NCI-H146 treated with DMSO at 0.1 percent for 48 hours (cell line): ENCODE data around the gene MAD1L1.

Source experiments
- DNase-seq: peaks from one replicate; lab custom pipeline; 2025; ENCODE audit not compliant: unreplicated experiment; lab: John Stamatoyannopoulos, UW

MAD1L1 gene

GRCh38 chr7:2158331-2159175, 74.2 kb downstream of the MAD1L1 start:
- peak; percentile 60 for DNase-seq

DNA sequence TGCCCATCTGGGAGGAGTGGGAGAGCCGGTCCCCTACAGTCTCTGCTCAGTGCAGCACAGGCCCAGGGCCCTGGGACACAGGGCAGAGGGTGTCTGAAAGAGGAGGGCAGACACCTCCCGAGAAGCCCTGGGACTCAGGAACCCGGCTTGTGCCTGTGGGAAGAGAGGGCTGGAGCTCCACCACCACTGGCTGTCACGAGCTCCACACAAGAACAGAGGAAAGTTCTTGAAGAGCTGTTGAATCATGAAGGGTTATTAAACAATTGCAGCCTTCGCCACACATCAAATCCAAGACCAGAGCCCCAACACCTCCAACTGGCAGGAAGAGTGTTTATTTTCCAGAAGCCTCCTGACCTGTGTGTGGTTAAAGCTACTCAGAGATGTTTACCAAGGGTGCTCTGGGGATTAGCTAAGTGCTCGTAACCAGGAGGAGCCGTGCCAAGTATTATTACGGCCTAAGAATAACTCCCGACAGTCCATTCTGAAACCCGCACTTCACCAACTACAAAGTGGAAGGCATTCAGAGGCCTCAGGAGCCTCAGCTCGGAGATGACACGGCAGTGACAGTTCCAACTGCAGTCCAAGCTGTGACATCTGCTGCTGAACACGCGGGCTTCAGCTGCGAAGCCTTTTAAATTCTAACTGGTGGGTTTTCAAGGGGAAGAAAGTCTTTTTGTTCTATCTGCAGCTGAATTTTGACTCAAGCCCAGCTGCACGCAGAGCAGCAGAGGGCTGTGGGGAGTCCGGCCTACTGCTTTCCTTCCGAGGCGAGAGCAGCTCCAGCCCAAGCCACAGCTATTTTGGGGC, 75.1 kb downstream of the MAD1L1 start:
- DNase-seq: no peak

- DNase-seq: no peak
Observed at GRCh38 chr7:2156756-2157472, 75.8 kb downstream of the MAD1L1 start.

- no peak for DNase-seq
Observed at GRCh38 chr7:2154831-2155230, 77.9 kb downstream of the MAD1L1 start.

DNA sequence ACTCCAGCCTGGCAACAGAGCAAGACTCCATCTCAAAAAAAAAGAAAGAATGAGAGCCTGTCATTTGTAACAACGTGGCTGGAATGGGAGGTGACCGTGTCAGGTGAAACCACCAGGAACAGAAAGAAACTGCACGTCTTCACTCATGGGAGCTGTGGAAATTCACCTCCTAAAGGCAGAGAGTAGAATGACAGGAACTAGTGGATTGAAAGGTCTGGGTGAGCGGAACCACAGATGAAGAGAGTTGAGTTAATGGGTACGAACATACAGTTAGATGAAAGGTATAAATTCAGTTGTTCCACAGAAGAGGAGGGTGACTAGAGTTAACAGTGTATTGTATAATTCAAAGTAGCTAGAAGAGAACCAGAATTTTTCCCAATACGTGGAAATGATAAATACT, 78.6 kb downstream of the MAD1L1 start:
- DNase-seq: no peak

DNA sequence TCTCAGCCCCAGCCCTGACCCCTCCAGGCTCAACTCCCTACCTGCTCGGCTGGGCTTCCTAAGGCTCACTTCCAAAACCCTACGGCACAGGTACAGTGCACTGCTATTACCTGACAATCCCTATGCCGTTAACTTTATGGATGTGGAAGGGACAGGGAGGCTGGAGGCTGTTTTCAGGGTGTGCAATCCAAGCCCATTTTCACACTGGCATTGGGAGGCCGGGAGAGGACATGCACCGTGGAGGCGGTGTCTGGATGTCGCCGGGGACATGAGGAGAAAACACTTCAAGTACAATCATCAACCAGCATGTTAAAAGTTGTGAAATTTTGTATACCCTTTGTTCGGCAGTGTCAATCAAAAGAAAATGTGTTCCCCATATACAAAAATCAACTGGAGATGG, 80.1 kb downstream of the MAD1L1 start:
- no peak for DNase-seq

- no peak for DNase-seq
Observed at GRCh38 chr7:2151801-2152612, 80.7 kb downstream of the MAD1L1 start.

- DNase-seq: no peak
Observed at GRCh38 chr7:2151237-2151636, 81.5 kb downstream of the MAD1L1 start.

GRCh38 chr7:2150445-2150815, 82.3 kb downstream of the MAD1L1 start:
- no peak for DNase-seq

GRCh38 chr7:2149672-2150444, 82.9 kb downstream of the MAD1L1 start:
- no peak for DNase-seq

DNA sequence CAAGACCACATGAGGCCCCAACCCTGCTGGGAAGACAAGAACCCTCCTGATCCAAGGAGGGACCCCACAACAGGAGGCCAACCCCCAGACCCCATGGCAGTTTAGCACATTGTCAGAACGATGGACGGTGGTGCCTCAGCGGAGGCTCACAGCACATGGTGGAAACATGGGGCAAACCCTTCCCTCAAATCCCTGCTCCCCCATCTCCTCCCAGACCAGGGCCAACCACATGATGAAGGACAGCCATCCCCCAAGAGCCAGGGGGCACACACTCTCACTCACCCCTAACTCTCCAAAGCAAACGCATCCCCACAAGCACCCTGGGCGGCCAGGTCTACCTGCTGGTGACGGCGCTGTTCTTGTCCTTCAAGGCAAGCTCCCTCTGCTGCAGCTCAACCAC, 83.9 kb downstream of the MAD1L1 start:
- DNase-seq: no peak

DNA sequence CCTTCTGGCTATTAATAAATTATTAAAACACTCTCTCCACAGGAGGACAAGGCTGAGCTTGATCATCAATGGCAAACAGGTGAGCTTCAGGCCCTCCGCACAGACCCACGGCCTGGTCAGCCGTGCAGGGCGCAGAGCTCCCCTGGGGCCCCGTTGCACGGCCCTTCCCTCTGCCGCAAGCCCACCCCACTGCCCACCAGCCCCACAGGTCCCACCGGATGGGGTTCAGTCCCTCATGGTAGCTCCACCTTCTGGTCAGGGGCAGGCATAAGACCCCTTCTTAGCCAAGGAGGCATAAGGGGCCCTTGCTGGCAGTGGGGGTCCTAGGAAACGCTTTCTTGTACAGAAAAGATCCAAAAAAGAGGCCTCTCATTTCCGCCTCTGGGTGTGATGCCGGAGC, 84.6 kb downstream of the MAD1L1 start:
- no peak for DNase-seq

- no peak for DNase-seq
Observed at GRCh38 chr7:2146676-2147472, 85.9 kb downstream of the MAD1L1 start.

- DNase-seq: no peak
Observed at GRCh38 chr7:2145835-2146580, 86.7 kb downstream of the MAD1L1 start.

DNA sequence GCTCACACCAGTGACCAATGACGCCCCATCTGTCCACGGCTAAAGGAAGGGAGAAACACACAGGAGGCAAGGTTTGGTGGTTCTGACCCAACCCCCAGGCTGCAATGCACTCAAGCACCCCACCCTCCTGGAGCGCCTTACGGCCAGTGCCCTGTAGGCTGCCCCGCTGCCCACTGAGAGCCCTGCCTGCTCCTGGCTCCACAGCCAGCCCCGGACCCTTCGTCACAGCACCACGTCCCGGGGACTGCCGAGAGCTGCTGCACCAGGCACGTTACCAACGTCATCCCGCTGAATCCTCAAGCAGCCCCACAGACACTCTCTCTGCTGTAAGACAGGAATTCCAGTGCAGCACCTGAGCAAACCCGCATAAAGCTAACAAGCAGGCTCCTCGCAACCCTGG, 87.8 kb downstream of the MAD1L1 start:
- DNase-seq: no peak

- DNase-seq: no peak
Observed at GRCh38 chr7:2143981-2144595, 88.7 kb downstream of the MAD1L1 start.

DNA sequence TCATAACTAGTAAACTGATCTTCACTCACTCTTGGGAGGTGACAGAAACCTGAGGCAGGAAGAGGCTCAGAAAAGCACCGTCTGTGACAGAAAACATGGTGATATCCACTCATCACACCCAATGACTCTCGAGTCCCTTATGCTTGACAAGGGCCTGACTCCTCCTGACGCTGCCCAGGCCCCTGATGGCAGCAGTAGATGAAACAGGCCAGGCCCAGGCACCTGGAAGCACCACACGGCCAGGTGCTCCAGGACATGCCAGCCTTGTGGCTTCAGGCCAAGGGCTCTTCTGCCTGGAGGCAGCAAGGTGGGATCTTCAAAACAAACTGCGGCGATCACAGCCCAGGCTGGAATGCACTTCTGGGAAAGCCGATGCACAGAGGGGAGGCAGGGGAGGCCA, 89.3 kb downstream of the MAD1L1 start:
- no peak for DNase-seq

DNA sequence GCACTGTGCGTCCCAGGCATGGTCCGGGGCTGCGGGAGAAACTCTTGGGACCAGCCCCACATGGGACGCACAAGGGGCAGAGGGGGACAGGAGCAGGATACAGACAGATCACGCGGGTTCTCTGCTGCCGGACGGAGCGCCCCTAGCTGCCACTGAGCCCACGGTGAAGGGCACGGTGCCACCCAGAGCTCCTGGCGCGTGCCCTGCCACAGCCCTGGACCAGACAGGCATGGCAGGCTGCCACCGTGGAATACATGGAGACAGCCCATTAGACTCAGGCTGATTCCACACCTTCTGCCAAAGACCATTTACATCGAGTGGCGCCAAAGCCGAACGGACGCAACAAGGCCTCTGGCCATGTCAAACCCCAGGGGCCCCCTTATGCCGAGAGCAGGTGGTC, 90.4 kb downstream of the MAD1L1 start:
- DNase-seq: no peak
